WTC11 (cell line): ENCODE results near the gene XAB2. TPM values are rescaled to one million over a fixed set of nuclear protein-coding genes. Genes with fewer than 3 reads are reported as not detected.

Source experiments
- ATAC-seq: fragments of 200-7000 bp; cut with Tn5 transposase; 2 replicates; pipeline ENCODE4 v1.10.0; 2021; ENCODE audit warnings: mild to moderate bottlenecking, moderate library complexity
- CTCF ChIA-PET: fragments of 300-600 bp; sonication (Branson Sonifier 250); formaldehyde crosslinking; loops from one replicate; lab custom pipeline; 2021; ENCODE audit warnings: antibody characterized with exemption; lab: Charles Lee
- POLR2A ChIA-PET: fragments of 350-600 bp; sonication (Branson Sonifier 250); formaldehyde crosslinking; loops from one replicate; lab custom pipeline; 2021; ENCODE audit warnings: antibody characterized with exemption; lab: Charles Lee
- DNase-seq: peaks from one replicate; pipeline ENCODE4 v3.0.0; 2021; ENCODE audit warnings: low spot score
- H3K27ac Mint-ChIP-seq: 2 replicates; pipeline ENCODE4 v1.8.0; 2021; ENCODE audit warnings: mixed read lengths
- H3K27me3 Mint-ChIP-seq: 2 replicates; pipeline ENCODE4 v1.8.0; 2021; ENCODE audit warnings: low read depth, mild to moderate bottlenecking, moderate library complexity, mixed read lengths
- H3K36me3 Mint-ChIP-seq: 2 replicates; pipeline ENCODE4 v1.8.0; 2021; ENCODE audit warnings: mixed read lengths
- H3K4me1 Mint-ChIP-seq: 2 replicates; pipeline ENCODE4 v1.8.0; 2022; ENCODE audit warnings: mixed read lengths
- H3K4me3 Mint-ChIP-seq: 2 replicates; pipeline ENCODE4 v1.8.0; 2021; ENCODE audit warnings: mild to moderate bottlenecking, moderate library complexity, mixed read lengths
- H3K9me3 Mint-ChIP-seq: 2 replicates; pipeline ENCODE4 v1.8.0; 2021; ENCODE audit warnings: mixed read lengths
- ATF1 ChIP-seq: sonication (generic); formaldehyde crosslinking; IDR thresholded peaks from 2 replicates; pipeline ENCODE4 v1.8.1; 2023; ENCODE audit warnings: mild to moderate bottlenecking, moderate library complexity, missing genetic modification reagents
- CREM ChIP-seq: sonication (generic); formaldehyde crosslinking; IDR thresholded peaks from 2 replicates; pipeline ENCODE4 v1.8.1; 2022; ENCODE audit warnings: mild to moderate bottlenecking, missing genetic modification reagents, moderate library complexity
- EMX1 ChIP-seq: fragments of 250-450 bp; sonication (Bioruptor Pico); IDR thresholded peaks from 2 replicates; pipeline ENCODE4 v1.8.0; 2021; ENCODE audit warnings: mild to moderate bottlenecking
- ESRRA ChIP-seq: sonication (generic); formaldehyde crosslinking; IDR thresholded peaks from 2 replicates; pipeline ENCODE4 v1.8.1; 2022; ENCODE audit warnings: mild to moderate bottlenecking, missing genetic modification reagents, borderline replicate concordance
- ETV6 ChIP-seq: sonication (generic); formaldehyde crosslinking; IDR thresholded peaks from 2 replicates; pipeline ENCODE4 v1.8.1; 2022; ENCODE audit warnings: mild to moderate bottlenecking, missing genetic modification reagents
- FOXP1 ChIP-seq: sonication (generic); formaldehyde crosslinking; IDR thresholded peaks from 2 replicates; pipeline ENCODE4 v1.8.0; 2022; ENCODE audit warnings: missing genetic modification reagents, mild to moderate bottlenecking, moderate library complexity, borderline replicate concordance
- HMGA2 ChIP-seq: fragments of 250-450 bp; sonication (Bioruptor Pico); IDR thresholded peaks from 2 replicates; pipeline ENCODE4 v1.4.0; 2021; ENCODE audit warnings: mild to moderate bottlenecking, moderate library complexity
- NR2C2 ChIP-seq: sonication (generic); formaldehyde crosslinking; IDR thresholded peaks from 2 replicates; pipeline ENCODE4 v1.8.0; 2022; ENCODE audit warnings: mild to moderate bottlenecking, missing genetic modification reagents
- PRRX2 ChIP-seq: fragments of 250-450 bp; sonication (Bioruptor Pico); IDR thresholded peaks from 2 replicates; pipeline ENCODE4 v1.8.0; 2021; ENCODE audit warnings: mild to moderate bottlenecking
- SMAD3 ChIP-seq: sonication (generic); formaldehyde crosslinking; IDR thresholded peaks from 2 replicates; pipeline ENCODE4 v1.8.0; 2022; ENCODE audit warnings: missing genetic modification reagents, mild to moderate bottlenecking, borderline replicate concordance
- SMAD4 ChIP-seq: sonication (generic); formaldehyde crosslinking; IDR thresholded peaks from 2 replicates; pipeline ENCODE4 v1.8.0; 2022; ENCODE audit warnings: mild to moderate bottlenecking, missing genetic modification reagents
- SOX15 ChIP-seq: fragments of 250-450 bp; sonication (Bioruptor Pico); IDR thresholded peaks from 2 replicates; pipeline ENCODE4 v1.9.0; 2021; ENCODE audit warnings: mild to moderate bottlenecking
- SP1 ChIP-seq: sonication (generic); formaldehyde crosslinking; conservative IDR thresholded peaks from 2 replicates; pipeline ENCODE4 v1.8.1; 2022; ENCODE audit warnings: missing genetic modification reagents
- TP53 ChIP-seq: sonication (generic); formaldehyde crosslinking; IDR thresholded peaks from 2 replicates; pipeline ENCODE4 v1.8.1; 2023; ENCODE audit warnings: mild to moderate bottlenecking, missing genetic modification reagents
- ZNF121 ChIP-seq: sonication (generic); formaldehyde crosslinking; IDR thresholded peaks from 2 replicates; pipeline ENCODE4 v1.8.0; 2023; ENCODE audit warnings: missing genetic modification reagents
- ZNF416 ChIP-seq: fragments of 250-450 bp; sonication (Bioruptor Pico); IDR thresholded peaks from 2 replicates; pipeline ENCODE4 v1.9.0; 2021; ENCODE audit warnings: mild to moderate bottlenecking, inconsistent platforms
- ZNF671 ChIP-seq: fragments of 250-450 bp; sonication (Bioruptor Pico); IDR thresholded peaks from 2 replicates; pipeline ENCODE4 v1.8.0; 2021; ENCODE audit warnings: mild to moderate bottlenecking
- total RNA-seq: library from RNA; stranded (reverse); gene quantifications from 3 replicates; pipeline ENCODE4 v1.2.3, GENCODE V29; 2021
- TF ChIP-seq, protein P1 (sequence below): sonication (generic); formaldehyde crosslinking; IDR thresholded peaks from 2 replicates; pipeline ENCODE4 v1.8.1; 2023; ENCODE audit warnings: mild to moderate bottlenecking, missing genetic modification reagents, moderate library complexity
- TF ChIP-seq, protein P2 (sequence below): sonication (generic); formaldehyde crosslinking; IDR thresholded peaks from 2 replicates; pipeline ENCODE4 v1.8.1; 2023; ENCODE audit warnings: mild to moderate bottlenecking, missing genetic modification reagents
- TF ChIP-seq, protein P3 (sequence below): sonication (generic); formaldehyde crosslinking; conservative IDR thresholded peaks from 2 replicates; pipeline ENCODE4 v1.8.1; 2022; ENCODE audit warnings: mild to moderate bottlenecking, missing genetic modification reagents
- TF ChIP-seq, protein P4 (sequence below): sonication (generic); formaldehyde crosslinking; IDR thresholded peaks from 2 replicates; pipeline ENCODE4 v1.8.1; 2023; ENCODE audit warnings: mild to moderate bottlenecking, missing genetic modification reagents, moderate library complexity
- TF ChIP-seq, protein P5 (sequence below): fragments of 250-450 bp; sonication (Bioruptor Pico); IDR thresholded peaks from 2 replicates; pipeline ENCODE4 v1.9.0; 2021; ENCODE audit warnings: mild to moderate bottlenecking, borderline replicate concordance
- TF ChIP-seq, protein P6 (sequence below): sonication (generic); formaldehyde crosslinking; IDR thresholded peaks from 2 replicates; pipeline ENCODE4 v1.8.1; 2023; ENCODE audit warnings: mild to moderate bottlenecking, missing genetic modification reagents, borderline replicate concordance

XAB2 gene
- total RNA-seq, 1 experiment from 2014 or later = 65.7 TPM

DNA sequence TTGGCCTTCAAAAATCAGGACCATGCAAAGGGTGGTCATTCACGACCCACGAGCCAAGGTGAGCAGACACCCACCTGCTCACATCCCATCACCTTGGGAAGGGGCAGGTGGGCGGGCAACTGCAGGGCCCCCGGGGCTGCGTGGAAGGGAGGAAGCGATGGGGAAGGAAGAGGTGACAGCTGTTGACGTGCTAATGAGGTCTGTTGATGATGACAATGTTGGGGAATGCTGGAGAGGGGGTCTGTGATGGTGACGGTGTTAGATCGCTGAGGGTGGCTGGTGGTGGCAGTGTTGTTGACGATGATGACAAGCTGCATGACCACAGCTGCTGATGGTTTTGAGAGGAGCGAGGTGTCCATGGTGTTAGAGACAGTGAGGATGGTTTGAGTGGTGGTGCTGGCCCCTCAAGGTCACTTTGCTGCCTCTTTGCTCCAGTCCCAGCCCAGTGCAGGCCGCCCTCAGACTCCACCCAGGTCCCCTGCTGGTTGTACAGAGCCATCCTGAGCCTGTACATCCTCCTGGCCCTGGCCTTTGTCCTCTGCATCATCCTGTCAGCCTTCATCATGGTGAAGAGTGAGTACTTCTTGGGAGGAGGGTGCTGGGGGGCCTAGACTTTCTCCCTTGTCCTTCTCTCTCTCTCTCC is 48.4 kb upstream of the XAB2 start (continued):
- TF ChIP-seq ETV6 (CRISPR knock-in tag) (no peak), ATF1 (no peak), ZNF121 (no peak), HMGA2 (no peak), SOX15 (CRISPR knock-in tag) (no peak), ZNF671 (CRISPR knock-in tag) (no peak)
- TF ChIP-seq, protein P1, sequence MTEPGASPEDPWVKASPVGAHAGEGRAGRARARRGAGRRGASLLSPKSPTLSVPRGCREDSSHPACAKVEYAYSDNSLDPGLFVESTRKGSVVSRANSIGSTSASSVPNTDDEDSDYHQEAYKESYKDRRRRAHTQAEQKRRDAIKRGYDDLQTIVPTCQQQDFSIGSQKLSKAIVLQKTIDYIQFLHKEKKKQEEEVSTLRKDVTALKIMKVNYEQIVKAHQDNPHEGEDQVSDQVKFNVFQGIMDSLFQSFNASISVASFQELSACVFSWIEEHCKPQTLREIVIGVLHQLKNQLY (CRISPR knock-in tag) = no peak
- TF ChIP-seq, protein P2, sequence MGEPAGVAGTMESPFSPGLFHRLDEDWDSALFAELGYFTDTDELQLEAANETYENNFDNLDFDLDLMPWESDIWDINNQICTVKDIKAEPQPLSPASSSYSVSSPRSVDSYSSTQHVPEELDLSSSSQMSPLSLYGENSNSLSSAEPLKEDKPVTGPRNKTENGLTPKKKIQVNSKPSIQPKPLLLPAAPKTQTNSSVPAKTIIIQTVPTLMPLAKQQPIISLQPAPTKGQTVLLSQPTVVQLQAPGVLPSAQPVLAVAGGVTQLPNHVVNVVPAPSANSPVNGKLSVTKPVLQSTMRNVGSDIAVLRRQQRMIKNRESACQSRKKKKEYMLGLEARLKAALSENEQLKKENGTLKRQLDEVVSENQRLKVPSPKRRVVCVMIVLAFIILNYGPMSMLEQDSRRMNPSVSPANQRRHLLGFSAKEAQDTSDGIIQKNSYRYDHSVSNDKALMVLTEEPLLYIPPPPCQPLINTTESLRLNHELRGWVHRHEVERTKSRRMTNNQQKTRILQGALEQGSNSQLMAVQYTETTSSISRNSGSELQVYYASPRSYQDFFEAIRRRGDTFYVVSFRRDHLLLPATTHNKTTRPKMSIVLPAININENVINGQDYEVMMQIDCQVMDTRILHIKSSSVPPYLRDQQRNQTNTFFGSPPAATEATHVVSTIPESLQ (CRISPR knock-in tag) = no peak
- TF ChIP-seq, protein P3, sequence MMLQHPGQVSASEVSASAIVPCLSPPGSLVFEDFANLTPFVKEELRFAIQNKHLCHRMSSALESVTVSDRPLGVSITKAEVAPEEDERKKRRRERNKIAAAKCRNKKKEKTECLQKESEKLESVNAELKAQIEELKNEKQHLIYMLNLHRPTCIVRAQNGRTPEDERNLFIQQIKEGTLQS (CRISPR knock-in tag) = no peak

DNA sequence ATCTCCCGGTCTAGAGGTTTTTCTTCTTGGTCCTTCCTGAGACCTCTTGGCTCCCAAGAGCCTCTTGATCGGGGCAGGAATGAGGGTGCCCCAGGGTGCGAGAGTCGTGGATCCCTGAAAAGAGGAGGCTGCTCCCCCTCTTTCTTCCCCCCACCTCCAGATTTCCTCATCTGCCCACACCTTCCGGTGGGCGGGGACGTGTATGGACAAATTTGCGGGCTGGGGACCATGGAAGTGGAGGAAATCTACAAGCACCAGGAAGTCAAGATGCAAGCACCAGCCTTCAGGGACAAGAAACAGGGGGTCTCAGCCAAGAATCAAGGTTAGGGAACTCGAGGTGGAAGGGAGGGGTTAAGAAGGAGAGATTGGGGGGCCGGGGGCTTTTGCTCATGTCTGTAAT is 47.5 kb upstream of the XAB2 start, which contains the start of gene MCEMP1:
TSS of gene MCEMP1 (plus strand) at position 237 of the 400 bp plus-strand sequence. CDS start at position 268, 31 bp downstream.
- ATAC-seq (no peak), DNase-seq (no peak)
- Mint-ChIP-seq H3K9me3 (peaks cover 5% of the 10 kb centered on the region), H3K4me3 (no peak within 1 kb of the TSS), H3K27ac (no peak within 1 kb of the TSS), H3K27me3 (peaks cover 65% of the 10 kb centered on the region), H3K4me1 (peaks cover 8% of the 10 kb centered on the region), H3K36me3 (no peaks in the 10 kb centered on the region; the same call in 1 of the 2 replicates)
- TF ChIP-seq FOXP1 (CRISPR knock-in tag) (no peak), CREM (CRISPR knock-in tag) (no peak)
- ChIA-PET CTCF (interaction anchor here (1.1 to 1.5 kb wide), 2 partner anchors 108 to 123 kb away, joined by 4 to 5 read pairs; no protein-coding TSS in a partner anchor), POLR2A (no interaction called here)

DNA sequence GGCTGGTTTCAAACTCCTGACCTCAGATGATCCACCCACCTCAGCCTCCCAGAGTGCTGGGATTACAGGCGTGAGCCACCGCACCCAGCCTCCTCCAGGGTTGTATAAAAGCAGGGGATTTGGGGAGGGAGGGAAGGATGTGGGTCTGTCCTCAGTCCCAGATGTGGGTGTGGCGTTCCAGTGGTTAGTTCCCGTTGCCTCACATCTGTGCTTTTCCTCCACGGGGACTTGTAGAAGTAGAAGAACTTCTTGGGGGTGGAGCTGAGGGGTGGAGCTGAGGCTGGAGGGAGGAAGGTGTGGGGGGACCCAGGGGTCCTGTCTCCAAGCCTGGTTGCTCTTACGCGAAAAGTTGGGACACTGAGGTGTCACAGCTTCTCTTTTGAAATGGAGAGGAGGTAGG is 47.0 kb upstream of the XAB2 start:
- Mint-ChIP-seq H3K4me3 (no peak overlapping the region), H3K9me3 (peaks cover 5% of the 10 kb centered on the region), H3K27me3 (peaks cover 70% of the 10 kb centered on the region), H3K27ac (no peak overlapping the region), H3K36me3 (no peaks in the 10 kb centered on the region; the same call in 1 of the 2 replicates), H3K4me1 (peaks cover 7% of the 10 kb centered on the region; the same call in 1 of the 2 replicates)
- DNase-seq (no peak), ATAC-seq (no peak)
- ChIA-PET POLR2A (no interaction called here), CTCF (interaction anchor here (1.1 to 1.5 kb wide), 2 partner anchors 108 to 124 kb away, joined by 4 to 5 read pairs; no protein-coding TSS in a partner anchor)
- TF ChIP-seq, protein P4, sequence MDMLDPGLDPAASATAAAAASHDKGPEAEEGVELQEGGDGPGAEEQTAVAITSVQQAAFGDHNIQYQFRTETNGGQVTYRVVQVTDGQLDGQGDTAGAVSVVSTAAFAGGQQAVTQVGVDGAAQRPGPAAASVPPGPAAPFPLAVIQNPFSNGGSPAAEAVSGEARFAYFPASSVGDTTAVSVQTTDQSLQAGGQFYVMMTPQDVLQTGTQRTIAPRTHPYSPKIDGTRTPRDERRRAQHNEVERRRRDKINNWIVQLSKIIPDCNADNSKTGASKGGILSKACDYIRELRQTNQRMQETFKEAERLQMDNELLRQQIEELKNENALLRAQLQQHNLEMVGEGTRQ (CRISPR knock-in tag) = no peak
- TF ChIP-seq ESRRA (CRISPR knock-in tag) (no peak), SP1 (CRISPR knock-in tag) (no peak), NR2C2 (no peak), EMX1 (CRISPR knock-in tag) (no peak), SMAD4 (no peak), PRRX2 (CRISPR knock-in tag) (no peak), TP53 (no peak), CREM (CRISPR knock-in tag) (no peak), SMAD3 (CRISPR knock-in tag) (no peak), ZNF416 (CRISPR knock-in tag) (no peak)
- TF ChIP-seq, protein P5, sequence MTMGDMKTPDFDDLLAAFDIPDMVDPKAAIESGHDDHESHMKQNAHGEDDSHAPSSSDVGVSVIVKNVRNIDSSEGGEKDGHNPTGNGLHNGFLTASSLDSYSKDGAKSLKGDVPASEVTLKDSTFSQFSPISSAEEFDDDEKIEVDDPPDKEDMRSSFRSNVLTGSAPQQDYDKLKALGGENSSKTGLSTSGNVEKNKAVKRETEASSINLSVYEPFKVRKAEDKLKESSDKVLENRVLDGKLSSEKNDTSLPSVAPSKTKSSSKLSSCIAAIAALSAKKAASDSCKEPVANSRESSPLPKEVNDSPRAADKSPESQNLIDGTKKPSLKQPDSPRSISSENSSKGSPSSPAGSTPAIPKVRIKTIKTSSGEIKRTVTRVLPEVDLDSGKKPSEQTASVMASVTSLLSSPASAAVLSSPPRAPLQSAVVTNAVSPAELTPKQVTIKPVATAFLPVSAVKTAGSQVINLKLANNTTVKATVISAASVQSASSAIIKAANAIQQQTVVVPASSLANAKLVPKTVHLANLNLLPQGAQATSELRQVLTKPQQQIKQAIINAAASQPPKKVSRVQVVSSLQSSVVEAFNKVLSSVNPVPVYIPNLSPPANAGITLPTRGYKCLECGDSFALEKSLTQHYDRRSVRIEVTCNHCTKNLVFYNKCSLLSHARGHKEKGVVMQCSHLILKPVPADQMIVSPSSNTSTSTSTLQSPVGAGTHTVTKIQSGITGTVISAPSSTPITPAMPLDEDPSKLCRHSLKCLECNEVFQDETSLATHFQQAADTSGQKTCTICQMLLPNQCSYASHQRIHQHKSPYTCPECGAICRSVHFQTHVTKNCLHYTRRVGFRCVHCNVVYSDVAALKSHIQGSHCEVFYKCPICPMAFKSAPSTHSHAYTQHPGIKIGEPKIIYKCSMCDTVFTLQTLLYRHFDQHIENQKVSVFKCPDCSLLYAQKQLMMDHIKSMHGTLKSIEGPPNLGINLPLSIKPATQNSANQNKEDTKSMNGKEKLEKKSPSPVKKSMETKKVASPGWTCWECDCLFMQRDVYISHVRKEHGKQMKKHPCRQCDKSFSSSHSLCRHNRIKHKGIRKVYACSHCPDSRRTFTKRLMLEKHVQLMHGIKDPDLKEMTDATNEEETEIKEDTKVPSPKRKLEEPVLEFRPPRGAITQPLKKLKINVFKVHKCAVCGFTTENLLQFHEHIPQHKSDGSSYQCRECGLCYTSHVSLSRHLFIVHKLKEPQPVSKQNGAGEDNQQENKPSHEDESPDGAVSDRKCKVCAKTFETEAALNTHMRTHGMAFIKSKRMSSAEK (CRISPR knock-in tag) = no peak
- TF ChIP-seq, protein P6, sequence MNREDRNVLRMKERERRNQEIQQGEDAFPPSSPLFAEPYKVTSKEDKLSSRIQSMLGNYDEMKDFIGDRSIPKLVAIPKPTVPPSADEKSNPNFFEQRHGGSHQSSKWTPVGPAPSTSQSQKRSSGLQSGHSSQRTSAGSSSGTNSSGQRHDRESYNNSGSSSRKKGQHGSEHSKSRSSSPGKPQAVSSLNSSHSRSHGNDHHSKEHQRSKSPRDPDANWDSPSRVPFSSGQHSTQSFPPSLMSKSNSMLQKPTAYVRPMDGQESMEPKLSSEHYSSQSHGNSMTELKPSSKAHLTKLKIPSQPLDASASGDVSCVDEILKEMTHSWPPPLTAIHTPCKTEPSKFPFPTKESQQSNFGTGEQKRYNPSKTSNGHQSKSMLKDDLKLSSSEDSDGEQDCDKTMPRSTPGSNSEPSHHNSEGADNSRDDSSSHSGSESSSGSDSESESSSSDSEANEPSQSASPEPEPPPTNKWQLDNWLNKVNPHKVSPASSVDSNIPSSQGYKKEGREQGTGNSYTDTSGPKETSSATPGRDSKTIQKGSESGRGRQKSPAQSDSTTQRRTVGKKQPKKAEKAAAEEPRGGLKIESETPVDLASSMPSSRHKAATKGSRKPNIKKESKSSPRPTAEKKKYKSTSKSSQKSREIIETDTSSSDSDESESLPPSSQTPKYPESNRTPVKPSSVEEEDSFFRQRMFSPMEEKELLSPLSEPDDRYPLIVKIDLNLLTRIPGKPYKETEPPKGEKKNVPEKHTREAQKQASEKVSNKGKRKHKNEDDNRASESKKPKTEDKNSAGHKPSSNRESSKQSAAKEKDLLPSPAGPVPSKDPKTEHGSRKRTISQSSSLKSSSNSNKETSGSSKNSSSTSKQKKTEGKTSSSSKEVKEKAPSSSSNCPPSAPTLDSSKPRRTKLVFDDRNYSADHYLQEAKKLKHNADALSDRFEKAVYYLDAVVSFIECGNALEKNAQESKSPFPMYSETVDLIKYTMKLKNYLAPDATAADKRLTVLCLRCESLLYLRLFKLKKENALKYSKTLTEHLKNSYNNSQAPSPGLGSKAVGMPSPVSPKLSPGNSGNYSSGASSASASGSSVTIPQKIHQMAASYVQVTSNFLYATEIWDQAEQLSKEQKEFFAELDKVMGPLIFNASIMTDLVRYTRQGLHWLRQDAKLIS (CRISPR knock-in tag) = no peak
